ENCODE results near the gene KCTD10. TPM values are rescaled to one million over a fixed set of nuclear protein-coding genes. Genes with fewer than 3 reads are reported as not detected.

Gene KCTD10
- total RNA-seq, 1 experiment from 2014 or later: 56.7 TPM

DNA sequence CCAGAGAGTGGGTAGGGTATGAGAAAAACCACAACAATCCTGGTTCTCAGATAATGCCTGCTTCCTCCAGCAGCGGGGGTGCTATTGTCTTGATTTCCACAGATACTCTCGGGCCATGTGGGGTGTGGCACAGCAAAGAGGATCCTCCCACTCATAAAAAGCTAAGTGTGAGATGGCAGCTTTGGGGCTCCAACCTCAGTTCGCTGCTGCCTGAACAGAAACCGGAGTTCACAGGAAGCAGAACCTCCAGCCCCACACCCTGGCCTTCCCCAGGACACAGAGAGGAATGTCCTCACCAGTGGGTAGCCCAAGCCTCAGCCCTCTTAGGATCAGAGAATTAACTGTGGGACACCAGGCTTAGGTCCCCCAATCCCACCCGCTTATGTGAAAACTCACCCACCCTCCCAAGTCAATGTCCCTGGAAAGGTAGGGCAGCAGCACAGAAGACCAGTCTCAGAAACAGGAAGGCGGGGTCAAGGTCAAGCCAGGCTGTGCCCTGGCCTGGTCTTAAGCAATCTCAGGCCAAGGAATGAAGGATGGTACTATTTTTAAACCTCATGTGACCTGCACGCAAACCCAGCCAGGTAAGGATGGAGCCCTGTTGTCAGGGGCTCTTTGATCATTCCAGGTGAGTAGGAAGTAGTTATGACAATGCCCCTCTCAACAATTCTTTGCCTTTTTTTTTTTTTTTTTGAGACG is 9.0 kb downstream of the KCTD10 start:
- CTCF ChIA-PET: no interaction called here
- no peak overlapping the region for H3K27ac Mint-ChIP-seq (ENCODE audit: unreplicated experiment)
- H3K27me3 Mint-ChIP-seq (ENCODE audit: unreplicated experiment): no peaks in the 10 kb centered on the region
- H3K36me3 Mint-ChIP-seq (ENCODE audit: insufficient read depth, unreplicated experiment): peaks cover 22% of the 10 kb centered on the region
- H3K4me1 Mint-ChIP-seq (ENCODE audit: low read depth, unreplicated experiment): peaks cover 23% of the 10 kb centered on the region
- no peaks in the 10 kb centered on the region for H3K9me3 Mint-ChIP-seq (ENCODE audit: low read depth, unreplicated experiment)
- no peak overlapping the region for H3K4me3 Mint-ChIP-seq (ENCODE audit: low read depth, unreplicated experiment)
- intact Hi-C loops (cut with micrococcal nuclease; ENCODE audit: unreplicated experiment): no loop called here
- TF ChIP-seq, protein P1, sequence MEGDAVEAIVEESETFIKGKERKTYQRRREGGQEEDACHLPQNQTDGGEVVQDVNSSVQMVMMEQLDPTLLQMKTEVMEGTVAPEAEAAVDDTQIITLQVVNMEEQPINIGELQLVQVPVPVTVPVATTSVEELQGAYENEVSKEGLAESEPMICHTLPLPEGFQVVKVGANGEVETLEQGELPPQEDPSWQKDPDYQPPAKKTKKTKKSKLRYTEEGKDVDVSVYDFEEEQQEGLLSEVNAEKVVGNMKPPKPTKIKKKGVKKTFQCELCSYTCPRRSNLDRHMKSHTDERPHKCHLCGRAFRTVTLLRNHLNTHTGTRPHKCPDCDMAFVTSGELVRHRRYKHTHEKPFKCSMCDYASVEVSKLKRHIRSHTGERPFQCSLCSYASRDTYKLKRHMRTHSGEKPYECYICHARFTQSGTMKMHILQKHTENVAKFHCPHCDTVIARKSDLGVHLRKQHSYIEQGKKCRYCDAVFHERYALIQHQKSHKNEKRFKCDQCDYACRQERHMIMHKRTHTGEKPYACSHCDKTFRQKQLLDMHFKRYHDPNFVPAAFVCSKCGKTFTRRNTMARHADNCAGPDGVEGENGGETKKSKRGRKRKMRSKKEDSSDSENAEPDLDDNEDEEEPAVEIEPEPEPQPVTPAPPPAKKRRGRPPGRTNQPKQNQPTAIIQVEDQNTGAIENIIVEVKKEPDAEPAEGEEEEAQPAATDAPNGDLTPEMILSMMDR (IDR thresholded peaks at IDR 0.05; ENCODE audit: unreplicated experiment): no peak
- DNase-seq: no peak
- BruUV-seq (replicated peaks): no TSS peak

DNA sequence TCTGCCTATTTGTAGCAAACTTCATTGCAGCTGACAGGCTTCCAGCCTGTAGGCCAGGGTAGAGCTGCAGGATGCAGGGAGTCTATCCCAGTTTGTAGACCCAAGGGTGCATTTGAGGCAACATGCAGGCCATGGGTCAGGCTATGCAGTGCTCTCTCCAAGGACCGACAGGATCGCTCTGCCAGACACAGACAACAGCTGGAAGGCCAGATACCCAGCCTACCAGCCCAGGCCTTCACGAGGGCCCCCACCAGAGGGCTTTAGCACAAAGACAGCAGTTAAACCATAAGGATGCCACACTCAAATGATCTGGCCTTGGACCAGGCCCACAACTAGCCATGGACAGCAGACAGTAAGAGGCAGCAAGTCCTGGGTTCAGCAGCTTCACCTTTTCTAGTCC is 10.3 kb downstream of the KCTD10 start:
- peaks cover 31% of the 10 kb centered on the region for H3K36me3 Mint-ChIP-seq (ENCODE audit: insufficient read depth, unreplicated experiment)
- H3K27me3 Mint-ChIP-seq (ENCODE audit: unreplicated experiment): no peaks in the 10 kb centered on the region
- H3K27ac Mint-ChIP-seq (ENCODE audit: unreplicated experiment): no peak overlapping the region
- DNase-seq: no peak
- H3K4me1 Mint-ChIP-seq (ENCODE audit: low read depth, unreplicated experiment): peaks cover 36% of the 10 kb centered on the region
- H3K4me3 Mint-ChIP-seq (ENCODE audit: low read depth, unreplicated experiment): no peak overlapping the region
- BruUV-seq (replicated peaks): no TSS peak
- TF ChIP-seq, protein P1 (IDR thresholded peaks at IDR 0.05; ENCODE audit: unreplicated experiment): no peak
- intact Hi-C loops (cut with micrococcal nuclease; ENCODE audit: unreplicated experiment): no loop called here
- no peaks in the 10 kb centered on the region for H3K9me3 Mint-ChIP-seq (ENCODE audit: low read depth, unreplicated experiment)
- CTCF ChIA-PET: no interaction called here

DNA sequence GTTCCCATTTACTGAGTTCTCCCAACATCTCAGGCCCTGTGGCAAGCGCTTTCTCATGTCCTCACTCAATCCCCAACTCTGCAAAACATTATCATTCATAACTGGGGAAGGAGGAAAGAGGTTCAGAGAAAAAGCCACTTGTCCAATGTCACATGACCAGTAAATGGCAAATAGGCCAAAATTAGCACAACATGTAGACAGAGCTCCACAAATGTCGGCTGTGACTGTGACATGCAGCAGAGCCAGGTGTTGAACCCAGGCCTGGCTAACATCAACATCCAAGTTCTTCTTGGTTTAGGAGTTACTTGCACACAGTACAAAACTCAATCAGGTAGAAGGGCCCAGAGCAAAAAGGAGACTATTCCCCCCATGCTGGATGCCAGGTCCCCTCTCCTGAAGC is 10.8 kb downstream of the KCTD10 start:
- TF ChIP-seq, protein P1 (IDR thresholded peaks at IDR 0.05; ENCODE audit: unreplicated experiment): no peak
- BruUV-seq (replicated peaks): no TSS peak
- CTCF ChIA-PET: no interaction called here
- Mint-ChIP-seq H3K9me3 (ENCODE audit: low read depth, unreplicated experiment) (no peaks in the 10 kb centered on the region), H3K27ac (ENCODE audit: unreplicated experiment) (no peak overlapping the region), H3K4me3 (ENCODE audit: low read depth, unreplicated experiment) (no peak overlapping the region), H3K36me3 (ENCODE audit: insufficient read depth, unreplicated experiment) (peaks cover 32% of the 10 kb centered on the region), H3K27me3 (ENCODE audit: unreplicated experiment) (no peaks in the 10 kb centered on the region), H3K4me1 (ENCODE audit: low read depth, unreplicated experiment) (peaks cover 41% of the 10 kb centered on the region)
- no peak for DNase-seq
- intact Hi-C loops (cut with micrococcal nuclease; ENCODE audit: unreplicated experiment): no loop called here

DNA sequence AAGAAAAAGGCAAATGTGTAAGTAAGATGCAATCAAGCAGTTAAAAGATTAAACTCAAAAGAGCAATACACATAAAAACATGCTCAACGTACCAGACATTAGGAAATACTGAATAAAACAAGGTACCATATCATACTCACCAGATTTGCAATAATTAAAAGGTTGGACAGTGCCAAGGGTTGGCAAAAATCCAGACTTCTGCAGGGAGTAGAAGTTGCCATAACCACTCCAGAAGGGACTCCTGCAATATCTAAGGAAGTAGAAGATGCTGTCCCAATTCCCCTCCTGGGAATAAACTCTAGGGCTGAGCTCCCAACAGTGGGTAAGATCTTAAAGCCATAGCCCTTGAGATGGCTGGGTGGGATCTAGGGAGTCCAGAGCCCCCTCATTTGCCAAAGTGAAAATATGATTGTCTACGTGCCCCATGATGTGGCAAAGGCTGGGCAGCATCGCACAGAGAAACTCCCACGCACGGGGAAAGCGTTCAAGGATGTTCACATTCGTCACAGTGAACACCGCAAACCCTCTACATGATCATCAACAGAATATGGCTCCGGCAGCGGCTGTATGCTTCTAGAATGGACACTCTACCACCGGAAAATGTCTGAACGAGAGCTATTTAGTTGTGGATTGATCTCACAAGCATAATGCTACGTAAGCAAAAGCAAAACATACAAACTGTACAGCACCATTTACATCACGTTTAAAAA is 12.3 kb downstream of the KCTD10 start:
- Mint-ChIP-seq H3K27me3 (ENCODE audit: unreplicated experiment) (no peaks in the 10 kb centered on the region), H3K36me3 (ENCODE audit: insufficient read depth, unreplicated experiment) (peaks cover 36% of the 10 kb centered on the region), H3K4me3 (ENCODE audit: low read depth, unreplicated experiment) (no peak overlapping the region), H3K4me1 (ENCODE audit: low read depth, unreplicated experiment) (peaks cover 47% of the 10 kb centered on the region), H3K27ac (ENCODE audit: unreplicated experiment) (peak overlapping the region; percentile 87), H3K9me3 (ENCODE audit: low read depth, unreplicated experiment) (no peaks in the 10 kb centered on the region)
- intact Hi-C loops (cut with micrococcal nuclease; ENCODE audit: unreplicated experiment): no loop called here
- no peak for DNase-seq
- TF ChIP-seq, protein P1 (IDR thresholded peaks at IDR 0.05; ENCODE audit: unreplicated experiment): no peak
- CTCF ChIA-PET: no interaction called here
- no TSS peak for BruUV-seq (replicated peaks)
